Stomach (tissue), 4 donors: Measurements from ENCODE around the gene LRRFIP1.
"Not testable (repeated sequence)": the region's sequence is repeated elsewhere in the genome, so short reads cannot be mapped to it uniquely, and the experiment has no call there.

Source experiments
- EP300 ChIP-seq: sonication (generic); formaldehyde crosslinking; IDR thresholded peaks from one replicate; pipeline ENCODE4 v1.6.1; 2017; ENCODE audit warnings: antibody characterized with exemption
- POLR2A ChIP-seq, 4 donors: fragments of 450-650 bp; IDR thresholded peaks; one replicate each; pipeline ENCODE4 v1.6.1; 2016; ENCODE audit warnings: antibody characterized with exemption in 4 of 4, control low read depth in 2 of 4, mild to moderate bottlenecking in 1 of 4, moderate library complexity in 1 of 4
- POLR2AphosphoS5 ChIP-seq, 3 donors: sonication (generic); formaldehyde crosslinking; IDR thresholded peaks; one replicate each; pipeline ENCODE4 v1.6.1; 2016; ENCODE audit warnings: antibody characterized with exemption in 3 of 3
- TF ChIP-seq, protein P1 (sequence below), 7 experiments: fragments of 450-650 bp in 4 of 7; fragments of 200-600 bp in 3 of 7; sonication (generic) in 3 of 7; IDR thresholded peaks; one replicate each; pipeline ENCODE4 v1.5.1; 2016 to 2019; ENCODE audit warnings: antibody characterized with exemption in 7 of 7, control low read depth in 2 of 7, mild to moderate bottlenecking in 1 of 7

DNA sequence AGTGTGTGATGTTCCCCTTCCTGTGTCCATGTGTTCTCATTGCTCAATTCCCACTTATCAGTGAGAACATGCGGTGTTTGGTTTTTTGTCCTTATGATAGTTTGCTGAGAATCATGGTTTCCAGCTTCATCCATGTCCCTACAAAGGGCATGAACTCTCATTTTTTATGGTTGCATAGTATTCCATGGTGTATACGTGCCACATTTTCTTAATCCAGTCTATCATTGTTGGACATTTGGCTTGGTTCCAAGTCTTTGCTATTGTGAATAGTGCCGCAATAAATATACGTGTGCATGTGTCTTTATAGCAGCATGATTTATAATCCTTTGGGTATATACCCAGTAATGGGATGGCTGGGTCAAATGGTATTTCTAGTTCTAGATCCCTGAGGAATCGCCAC lies 156.3 kb downstream of the LRRFIP1 start:
- TF ChIP-seq, protein P1, sequence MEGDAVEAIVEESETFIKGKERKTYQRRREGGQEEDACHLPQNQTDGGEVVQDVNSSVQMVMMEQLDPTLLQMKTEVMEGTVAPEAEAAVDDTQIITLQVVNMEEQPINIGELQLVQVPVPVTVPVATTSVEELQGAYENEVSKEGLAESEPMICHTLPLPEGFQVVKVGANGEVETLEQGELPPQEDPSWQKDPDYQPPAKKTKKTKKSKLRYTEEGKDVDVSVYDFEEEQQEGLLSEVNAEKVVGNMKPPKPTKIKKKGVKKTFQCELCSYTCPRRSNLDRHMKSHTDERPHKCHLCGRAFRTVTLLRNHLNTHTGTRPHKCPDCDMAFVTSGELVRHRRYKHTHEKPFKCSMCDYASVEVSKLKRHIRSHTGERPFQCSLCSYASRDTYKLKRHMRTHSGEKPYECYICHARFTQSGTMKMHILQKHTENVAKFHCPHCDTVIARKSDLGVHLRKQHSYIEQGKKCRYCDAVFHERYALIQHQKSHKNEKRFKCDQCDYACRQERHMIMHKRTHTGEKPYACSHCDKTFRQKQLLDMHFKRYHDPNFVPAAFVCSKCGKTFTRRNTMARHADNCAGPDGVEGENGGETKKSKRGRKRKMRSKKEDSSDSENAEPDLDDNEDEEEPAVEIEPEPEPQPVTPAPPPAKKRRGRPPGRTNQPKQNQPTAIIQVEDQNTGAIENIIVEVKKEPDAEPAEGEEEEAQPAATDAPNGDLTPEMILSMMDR (IDR thresholded peaks at IDR 0.05): not testable (repeated sequence)
- TF ChIP-seq POLR2A (IDR thresholded peaks at IDR 0.05); POLR2AphosphoS5 (IDR thresholded peaks at IDR 0.05); EP300: not testable (repeated sequence)
